ENCODE data around the gene ABTB2. TPM values are rescaled to one million over a fixed set of nuclear protein-coding genes. Genes with fewer than 3 reads are reported as not detected.
"Not testable (repeated sequence)": the region's sequence is repeated elsewhere in the genome, so short reads cannot be mapped to it uniquely, and the experiment has no call there.

Gene ABTB2
- total RNA-seq, 1 donor, result 1.6 TPM

DNA sequence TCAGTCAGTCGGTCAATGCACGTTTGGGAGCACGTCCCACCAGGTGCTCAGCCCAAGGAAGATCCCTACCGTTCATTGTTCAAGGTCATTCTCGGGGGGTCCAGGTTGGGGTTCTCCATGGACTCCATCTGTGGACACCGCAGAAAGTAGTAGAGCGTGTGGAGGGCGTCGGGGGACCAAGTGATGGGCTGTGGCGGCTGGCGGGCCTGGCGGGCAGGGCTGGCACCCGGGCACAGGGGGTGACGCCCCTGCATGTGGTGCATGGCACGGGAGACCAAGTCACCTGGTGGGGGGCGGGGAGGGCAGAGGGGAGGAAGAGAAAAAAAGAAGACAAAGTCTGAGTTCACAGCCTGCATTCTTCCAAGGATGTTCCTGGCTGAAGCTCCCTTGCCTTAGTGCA is 160.6 kb downstream of the ABTB2 start:
- DNase-seq (ENCODE audit: low read depth in 2 of 3, low spot score in 2 of 3), result no peak

DNA sequence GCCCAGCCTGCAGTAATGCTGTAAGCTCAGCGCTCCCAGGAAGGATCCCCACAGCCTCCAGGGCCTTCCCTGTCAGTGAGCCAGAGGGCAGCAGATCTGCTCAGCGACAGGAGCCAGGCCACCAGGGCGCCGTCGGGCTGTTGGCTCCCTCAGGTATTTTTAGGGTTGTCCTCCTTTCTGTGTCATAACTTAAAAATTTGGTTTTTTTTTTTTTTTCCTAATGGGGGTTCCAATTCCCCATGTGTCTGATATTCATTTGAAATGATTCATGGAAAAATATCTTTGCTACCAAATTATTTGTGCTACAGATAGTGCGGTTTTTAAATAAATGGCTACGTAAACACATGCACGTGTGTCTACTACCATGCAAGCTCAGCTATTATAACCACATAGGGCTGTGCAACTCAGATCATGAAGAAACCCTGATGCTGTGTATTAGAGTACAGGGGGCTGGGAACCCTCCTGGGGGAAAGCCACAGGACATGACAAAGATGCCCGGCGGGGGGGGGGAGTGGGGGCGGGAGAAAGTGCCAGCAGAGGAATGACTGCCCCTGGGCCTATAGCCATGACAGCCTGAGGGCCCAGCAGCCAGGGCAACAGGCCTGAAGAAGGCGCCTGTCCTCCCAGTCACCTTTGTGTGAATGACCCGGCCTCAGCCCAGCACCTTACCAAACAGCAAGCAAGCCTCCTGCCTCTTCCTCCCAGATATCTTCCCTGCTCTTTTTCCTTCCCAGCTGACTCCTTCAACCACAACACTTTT is 163.1 kb downstream of the ABTB2 start:
- no peak for DNase-seq (ENCODE audit: low read depth in 2 of 3, low spot score in 2 of 3)

DNA sequence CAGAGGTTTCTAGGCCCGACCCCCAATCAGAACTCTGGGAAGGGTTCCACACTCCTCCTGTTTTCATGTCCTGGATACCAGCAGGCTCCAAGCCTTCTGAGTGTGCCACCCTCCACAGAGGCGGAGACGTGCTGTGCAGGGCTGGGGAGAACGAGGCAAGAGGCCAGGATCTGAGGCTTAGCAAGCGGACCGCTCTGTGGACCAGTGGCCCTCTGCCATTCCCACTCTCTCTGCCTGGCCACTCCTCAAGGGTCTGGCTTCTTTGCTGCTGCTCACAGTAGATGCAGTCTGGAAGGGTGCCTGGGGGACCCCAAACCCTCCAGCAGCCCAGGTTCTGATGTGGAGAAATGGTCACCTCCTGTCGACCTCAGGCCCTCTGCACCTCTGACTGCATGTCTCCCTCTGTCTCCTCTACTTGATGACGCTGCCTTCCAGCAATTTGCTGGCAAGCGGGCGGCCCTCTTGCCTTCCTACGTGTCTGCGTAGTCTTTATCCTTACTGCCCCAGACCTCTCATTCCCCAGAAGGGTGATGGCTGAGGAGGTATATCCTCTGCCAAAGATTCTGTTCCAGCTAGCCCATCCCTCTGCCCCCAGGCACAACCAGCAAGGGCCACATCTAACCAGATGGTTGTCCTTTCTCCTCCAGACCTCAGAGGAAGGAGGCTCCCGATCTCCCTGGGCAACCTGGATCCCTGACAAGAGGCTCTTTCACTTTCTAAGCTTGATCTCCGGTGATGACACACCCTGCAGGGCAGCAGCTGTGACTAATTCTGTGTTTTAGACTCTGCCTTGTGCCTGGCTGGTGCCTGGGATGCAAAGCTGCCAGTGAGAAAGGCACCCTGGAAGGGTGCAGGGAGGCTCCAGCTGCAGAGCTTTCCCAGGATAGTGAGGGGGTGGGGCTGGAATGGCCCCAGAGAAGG is 165.1 kb downstream of the ABTB2 start:
- no peak for DNase-seq (ENCODE audit: low read depth in 2 of 3, low spot score in 2 of 3)

DNA sequence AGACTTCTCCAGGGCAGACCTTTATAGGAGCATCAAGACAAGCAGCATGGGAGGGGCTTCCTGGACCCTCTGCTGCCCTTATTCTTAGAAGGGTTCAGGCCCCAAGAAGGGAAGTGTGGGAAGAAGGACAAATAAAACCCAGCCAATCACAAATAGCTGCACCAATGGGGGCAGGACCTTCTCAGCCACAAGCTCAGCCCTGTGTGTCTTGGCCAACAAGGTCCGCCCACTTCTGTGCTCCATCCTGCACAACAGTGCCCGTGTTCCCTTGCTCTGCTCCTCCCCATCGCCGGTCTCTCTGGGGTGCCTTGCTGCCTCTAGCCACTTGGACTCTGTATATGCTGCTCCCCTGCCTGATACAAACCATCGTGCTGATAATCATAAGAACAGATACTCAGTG is 166.2 kb downstream of the ABTB2 start:
- DNase-seq (ENCODE audit: low read depth in 2 of 3, low spot score in 2 of 3), result no peak

DNA sequence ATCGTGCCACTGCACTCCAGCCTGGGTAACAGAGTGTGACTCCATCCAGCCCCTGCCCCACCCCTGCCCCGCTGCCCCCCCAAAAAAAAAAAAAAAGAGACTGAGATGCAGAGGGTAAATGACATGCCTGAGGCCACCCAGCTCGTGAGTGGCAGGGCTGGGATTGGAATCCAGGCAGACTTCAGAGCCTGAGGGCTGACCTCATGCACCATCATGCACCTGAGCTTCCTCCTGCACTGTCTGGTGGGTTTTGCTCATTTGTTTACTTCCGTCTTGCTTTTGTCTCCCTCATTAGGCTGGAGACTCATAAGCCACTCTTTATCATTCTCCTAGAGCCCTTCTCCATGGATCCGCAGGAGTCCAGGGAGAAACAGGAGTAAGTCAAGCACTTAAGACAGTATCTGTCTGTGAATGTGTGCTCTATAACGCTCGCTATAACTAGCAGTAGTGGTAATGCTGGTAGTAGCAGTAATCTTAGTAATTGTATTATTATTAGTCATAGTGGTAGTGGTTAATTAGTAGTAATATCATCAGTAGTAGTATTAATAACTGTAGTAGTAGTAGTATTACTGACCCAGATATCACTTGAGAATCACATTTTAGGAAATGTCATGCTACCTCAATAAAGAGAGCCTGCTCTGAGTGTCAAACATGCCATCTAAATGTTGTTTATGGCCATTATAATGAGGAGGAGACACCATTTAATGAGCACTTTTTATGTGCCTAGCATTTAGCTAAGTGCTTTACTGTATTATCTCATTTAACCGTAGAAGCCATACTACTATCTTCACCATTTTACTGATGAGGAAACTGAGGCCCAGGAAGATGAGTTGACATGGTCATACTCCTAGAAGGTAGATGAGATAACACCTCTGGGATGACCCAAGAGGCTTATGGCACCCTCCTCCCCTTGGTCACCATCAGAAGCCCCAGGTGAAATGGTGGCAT is 167.3 kb downstream of the ABTB2 start:
- DNase-seq (ENCODE audit: low read depth in 2 of 3, low spot score in 2 of 3), result no peak

DNA sequence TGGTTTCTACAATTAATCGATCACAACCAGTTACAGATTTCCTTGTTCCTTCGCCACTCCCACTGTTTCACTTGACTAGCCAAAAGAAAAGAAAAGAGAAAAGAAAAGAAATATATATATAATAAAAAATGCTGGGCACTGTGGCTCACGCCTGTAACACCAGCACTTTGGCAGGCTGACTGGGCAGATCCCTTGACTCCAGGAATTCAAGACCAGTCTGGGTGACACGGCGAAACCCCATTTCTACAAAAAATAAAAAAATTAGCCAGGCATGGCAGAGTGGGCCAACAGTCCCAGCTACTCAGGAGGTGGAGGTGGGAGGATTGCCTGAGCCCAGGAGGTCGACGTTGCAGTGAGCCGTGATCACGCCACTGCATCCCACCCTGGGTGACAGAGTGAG is 168.6 kb downstream of the ABTB2 start:
- DNase-seq (ENCODE audit: low read depth in 2 of 3, low spot score in 2 of 3), result no peak

DNA sequence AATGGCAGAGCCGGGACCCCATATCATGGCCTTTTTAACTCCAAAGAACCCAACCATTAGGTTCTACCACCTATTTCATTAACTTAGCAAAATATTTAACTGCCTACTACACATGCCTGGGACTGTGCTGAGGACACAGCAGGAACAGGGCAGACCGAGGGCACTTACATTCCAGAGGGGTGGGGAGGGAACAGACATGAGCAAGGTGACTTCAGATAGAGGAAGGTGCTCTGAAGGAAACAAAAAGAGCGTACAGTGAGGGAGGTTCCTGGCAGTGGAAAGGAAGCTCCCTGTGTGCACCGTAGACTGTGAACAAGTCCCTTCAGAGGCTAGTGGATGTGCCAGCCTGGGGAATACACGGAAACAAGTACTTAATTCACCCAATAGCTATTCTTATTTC is 169.6 kb downstream of the ABTB2 start:
- DNase-seq (ENCODE audit: low read depth in 2 of 3, low spot score in 2 of 3), result no peak

DNA sequence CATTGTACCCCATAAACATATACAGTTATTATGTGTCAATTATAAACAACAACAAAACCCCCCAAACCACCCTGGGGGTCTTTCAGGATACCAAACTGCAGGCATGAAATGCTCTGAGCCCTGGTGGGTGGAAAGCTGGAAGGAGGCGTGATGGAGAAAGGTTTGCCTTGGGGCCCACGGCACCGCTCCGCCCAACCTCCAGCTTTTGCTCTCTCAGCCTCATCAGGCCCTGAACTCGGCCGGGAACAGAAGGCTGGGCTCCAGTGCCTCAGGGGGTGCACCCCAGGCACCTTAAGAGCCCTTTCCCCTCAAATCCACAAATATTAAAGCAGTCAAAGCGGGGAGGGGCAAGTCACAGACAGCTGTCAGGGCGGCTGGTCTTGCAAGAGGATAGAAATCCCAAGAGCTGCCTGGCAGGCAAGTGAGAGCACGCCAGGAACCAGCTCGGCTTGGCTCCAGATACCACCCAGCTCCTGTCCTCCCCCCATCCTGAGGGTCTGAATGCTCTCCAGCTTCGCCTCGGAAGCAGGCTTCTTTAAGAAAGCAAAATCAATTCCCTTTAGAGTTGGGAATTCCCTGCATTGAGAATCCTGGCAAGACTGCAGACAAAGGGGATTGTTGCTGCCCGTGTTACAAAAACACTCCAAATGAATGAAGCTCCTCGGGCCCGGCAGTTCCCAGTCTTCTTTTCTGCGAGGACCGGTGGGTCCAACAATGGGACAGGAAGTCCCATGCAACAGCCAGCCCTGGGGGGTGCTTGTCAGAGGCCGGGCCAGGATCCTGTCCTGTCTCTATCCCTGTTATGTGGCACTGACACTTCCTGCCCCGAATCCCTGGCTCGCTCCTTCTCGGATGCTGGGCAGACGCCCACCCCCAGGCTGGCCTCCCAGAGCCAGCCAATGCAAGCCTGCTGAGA is 171.6 kb downstream of the ABTB2 start:
- no peak for DNase-seq (ENCODE audit: low read depth in 2 of 3, low spot score in 2 of 3)

DNA sequence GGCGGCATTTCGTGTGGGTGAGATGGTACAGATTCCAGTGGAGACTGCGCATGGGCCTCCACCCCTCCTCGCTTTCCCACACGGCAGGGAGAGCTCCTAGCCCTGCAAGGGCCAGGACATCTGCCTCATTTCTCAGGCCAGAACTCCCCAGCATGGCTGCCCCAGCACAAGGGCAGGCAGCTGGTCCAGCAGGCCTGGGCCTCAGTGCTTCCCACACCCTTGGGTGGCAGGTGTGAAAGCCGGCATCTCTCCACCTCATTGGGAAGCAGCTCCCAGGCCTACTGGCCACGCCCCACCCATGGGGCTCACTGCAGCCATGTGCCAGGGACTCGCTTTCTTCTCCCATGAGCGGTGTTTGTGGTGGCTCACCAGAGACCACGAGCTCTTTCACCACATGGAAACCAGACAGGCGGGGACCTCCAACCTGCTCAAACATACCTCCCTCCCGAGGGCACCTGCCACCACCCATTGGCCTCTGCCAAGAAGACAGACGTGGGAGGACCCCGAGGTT is 173.2 kb downstream of the ABTB2 start:
- DNase-seq (ENCODE audit: low read depth in 2 of 3, low spot score in 2 of 3), result no peak

DNA sequence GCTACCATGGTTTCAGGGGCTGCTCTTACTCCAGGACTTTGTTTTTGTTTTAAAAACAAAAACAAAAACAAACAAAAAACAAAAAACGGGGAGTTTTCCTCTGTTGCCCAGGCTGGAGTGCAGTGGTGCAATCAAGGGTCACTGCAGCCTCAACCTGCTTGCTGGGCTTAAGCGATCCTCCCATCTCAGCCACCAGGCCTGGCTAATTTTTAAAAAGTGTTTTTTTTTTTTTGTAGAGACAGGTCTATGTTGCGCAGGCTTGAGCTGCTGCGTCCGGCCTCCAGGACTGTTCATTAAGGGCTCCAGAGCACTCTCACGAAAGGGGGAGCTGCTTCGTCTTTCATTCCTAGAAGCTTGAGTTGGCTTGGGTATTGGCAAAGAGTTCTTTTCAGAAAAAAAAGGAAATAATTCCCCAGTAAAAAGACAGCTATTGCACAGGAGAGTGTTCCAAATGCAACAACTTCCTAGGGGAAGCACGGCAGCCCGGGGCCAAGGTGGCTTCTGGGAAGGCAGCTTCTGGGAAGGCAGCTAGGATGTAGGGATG is 173.9 kb downstream of the ABTB2 start:
- no peak for DNase-seq (ENCODE audit: low read depth in 2 of 3, low spot score in 2 of 3)

DNA sequence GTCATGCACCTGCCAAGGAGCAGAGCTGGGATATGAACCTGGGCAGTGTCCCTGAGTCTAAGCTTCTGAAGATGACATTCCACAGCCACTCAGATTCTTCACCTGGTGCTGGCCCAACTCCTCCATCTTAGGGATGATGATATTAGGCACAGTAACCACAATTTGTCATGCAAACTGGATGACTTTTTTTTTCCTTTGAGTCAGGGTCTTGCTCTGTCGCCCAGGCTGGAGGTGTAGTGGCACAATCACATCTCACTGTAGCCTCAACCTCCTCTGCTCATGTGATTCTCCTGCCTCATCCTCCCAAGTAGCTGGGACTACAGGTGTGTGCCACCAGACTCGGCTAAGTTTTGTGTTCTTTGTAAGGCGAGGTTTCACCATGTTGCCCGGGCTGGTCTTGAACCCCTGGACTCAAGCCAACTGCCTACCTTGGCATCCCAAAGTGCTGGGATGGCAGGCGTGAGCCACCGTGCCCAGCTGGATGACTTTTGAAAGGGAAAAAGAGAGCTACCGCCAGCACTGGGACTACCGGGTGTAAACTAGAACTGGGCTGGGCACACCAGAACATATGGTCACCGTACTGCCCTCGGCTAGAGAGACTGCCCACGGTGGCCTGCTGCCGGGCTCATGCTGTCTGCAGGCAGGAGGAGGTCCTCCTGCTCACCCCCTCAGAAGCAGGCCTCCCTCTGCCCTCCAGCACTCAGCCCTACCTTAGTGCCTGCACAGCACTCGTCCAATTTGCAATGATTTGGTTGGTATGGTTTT is 174.7 kb downstream of the ABTB2 start:
- no peak for DNase-seq (ENCODE audit: low read depth in 2 of 3, low spot score in 2 of 3)

DNA sequence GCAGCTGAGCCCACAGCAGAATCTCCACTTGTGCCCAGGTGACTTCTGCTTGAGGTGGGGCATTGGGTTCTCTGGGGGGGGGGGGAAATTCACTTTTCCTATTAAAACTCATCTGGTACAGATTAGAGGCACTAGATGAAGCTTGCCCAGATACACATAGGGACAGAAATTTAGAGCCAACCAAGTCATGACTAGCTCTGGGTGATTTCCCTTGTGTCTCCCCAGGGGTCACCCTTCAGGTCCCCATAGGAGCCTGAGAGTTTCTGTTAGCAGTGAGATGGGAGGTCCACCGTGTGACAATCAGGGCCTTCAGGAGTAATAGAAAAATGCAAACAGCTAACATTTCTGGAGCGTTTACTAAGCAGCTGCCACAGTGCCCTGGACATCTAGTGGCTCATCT is 175.4 kb downstream of the ABTB2 start:
- DNase-seq (ENCODE audit: low read depth in 2 of 3, low spot score in 2 of 3), result no peak

DNA sequence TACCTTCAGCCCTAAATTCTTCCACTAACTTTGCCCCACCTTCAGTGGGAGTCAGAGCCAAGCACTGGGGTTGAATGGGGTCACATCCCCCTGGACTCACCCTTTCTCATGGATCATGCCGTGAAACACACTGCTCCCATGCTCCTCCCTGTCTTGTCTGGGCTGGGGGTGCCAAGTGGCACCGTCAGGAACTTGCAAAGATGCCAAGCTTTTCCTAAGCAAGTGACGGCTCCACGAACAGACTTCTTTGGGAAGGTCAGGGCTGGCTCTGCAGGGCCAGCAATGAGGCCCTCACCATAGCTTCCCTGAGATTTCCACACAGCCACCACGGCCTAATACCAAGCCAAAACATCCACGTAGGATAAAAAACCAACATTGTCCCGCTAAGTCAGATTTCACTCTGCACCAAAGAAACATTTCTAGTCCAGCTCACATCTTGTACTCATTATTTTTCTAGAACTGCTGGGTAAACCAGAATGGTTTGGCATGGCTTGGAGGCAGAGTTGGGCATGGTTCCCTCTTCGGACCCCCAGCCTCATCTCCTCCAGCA is 175.9 kb downstream of the ABTB2 start:
- DNase-seq (ENCODE audit: low read depth in 2 of 3, low spot score in 2 of 3), result no peak

DNA sequence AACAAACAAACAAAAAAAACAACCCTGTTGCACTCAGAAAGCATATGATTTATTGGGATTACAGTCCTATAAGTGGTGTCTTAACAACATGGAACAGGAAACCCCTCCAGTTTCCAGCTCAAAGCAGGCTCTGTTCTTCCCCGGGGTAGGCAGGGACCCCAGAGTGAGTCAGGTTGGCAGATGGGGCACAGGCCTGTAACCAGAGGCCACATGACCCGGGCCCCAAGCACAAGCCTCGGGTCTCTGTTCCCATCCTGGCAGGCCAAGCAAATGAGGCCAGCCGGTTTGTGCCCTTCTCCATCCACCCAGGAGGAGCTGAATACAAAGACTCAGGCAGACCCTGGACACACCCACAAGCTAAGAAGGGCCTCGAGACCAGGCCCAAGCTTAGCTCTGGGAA is 176.6 kb downstream of the ABTB2 start:
- no peak for DNase-seq (ENCODE audit: low read depth in 2 of 3, low spot score in 2 of 3)

DNA sequence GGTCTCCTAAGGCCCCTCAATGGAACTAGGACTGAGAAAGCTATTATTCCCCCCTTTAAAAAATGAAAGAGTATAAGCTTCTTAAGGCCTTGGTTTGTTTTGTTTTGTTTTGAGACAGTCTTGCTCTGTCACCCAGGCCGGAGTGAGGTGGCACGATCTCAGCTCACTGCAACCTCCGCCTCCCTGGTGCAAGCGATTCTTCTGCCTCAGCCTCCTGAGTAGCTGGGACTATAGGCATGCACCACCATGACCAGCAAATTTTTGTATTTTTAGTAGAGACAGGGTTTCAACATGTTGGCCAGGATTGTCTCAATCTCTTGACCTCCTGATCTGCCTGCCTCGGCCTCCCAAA is 177.0 kb downstream of the ABTB2 start:
- not testable (repeated sequence) for DNase-seq (ENCODE audit: low read depth in 2 of 3, low spot score in 2 of 3)

DNA sequence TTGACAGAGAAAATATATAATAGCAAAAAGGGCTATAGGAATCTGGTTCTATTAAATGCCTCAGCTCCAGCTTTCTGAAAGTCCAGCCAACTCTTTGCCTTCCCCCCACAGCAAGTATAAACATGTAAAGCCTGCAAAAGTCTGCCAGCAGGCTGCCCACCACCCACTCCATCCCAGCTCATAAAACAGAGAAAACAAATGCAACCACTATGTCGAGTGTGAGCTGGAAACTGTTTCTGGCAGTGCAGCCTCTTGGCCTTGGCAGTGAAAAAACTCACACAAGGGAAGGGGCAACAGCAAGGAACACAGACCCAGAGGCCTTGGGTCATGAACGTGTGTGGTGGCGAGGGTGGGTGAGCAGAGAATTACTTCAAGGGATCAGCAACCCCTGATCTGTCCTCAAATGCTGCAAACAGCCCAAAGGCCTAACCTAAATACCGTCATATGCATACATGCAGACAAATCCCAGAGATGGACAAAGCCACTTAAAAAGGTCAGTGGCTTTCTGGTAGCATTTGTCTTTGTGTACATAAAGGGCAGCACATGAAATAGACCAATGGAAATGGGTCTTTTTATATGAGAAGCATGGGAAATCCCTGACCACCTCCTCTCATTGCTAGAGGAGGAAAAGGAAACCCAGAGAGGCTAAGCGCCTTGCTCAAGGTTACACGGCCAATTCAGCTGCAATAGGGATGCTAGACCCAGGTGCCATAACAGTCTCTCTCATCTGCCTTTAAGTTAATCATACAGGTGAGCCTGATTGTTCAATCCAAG is 177.6 kb downstream of the ABTB2 start:
- DNase-seq (ENCODE audit: low read depth in 2 of 3, low spot score in 2 of 3), result no peak

DNA sequence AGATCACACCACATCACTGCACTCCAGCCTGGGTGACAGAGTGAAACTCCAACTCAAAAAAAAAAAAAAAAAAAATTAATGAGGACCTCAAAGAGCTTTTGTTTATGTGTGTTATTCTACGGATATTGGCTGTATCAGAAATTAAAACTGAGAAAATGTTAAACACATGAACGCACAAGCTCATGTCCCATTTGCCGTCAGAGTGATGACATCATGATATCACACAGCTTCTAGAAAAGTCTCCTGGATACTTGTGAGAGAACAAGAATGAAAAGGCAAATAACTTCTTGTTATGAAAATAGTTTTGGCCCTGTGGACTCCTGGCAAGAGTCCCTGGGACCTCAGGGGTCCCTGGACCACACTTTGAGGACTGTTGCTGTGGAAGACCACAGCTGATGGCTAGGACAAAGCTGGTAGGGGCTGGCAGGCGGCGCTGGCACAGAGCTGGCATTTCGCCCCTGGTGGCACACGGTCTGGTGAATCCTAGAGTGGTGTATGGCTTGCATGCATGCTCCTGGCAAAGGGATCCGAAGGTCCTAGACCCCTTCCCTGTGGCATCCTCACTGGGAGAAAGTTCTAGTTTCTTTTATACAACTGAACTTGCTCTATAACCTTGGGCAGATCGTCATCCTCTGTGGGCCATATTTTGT is 178.7 kb downstream of the ABTB2 start:
- no peak for DNase-seq (ENCODE audit: low read depth in 2 of 3, low spot score in 2 of 3)
